HG03575 (cell line): ENCODE measurements around the gene LPIN1.
"Not testable (repeated sequence)": the region's sequence is repeated elsewhere in the genome, so short reads cannot be mapped to it uniquely, and the experiment has no call there.

Experiments
- ATAC-seq: cut with Tn5 transposase; IDR thresholded peaks from one replicate; pipeline ENCODE4 v1.9.1; 2021; ENCODE audit not compliant: unreplicated experiment, insufficient number of reproducible peaks, low FRiP score; ENCODE audit errors: extremely low read depth

Gene LPIN1

GRCh38 chr2:11713815-11714214, 32.6 kb upstream of the LPIN1 start:
- ATAC-seq: no peak

- no peak for ATAC-seq
Observed at GRCh38 chr2:11715987-11716652, 30.3 kb upstream of the LPIN1 start.

GRCh38 chr2:11716689-11717321, 29.6 kb upstream of the LPIN1 start:
- ATAC-seq: no peak

- no peak for ATAC-seq
Observed at GRCh38 chr2:11717623-11718022, 28.8 kb upstream of the LPIN1 start.

GRCh38 chr2:11718606-11719005, 27.8 kb upstream of the LPIN1 start:
- ATAC-seq: no peak

GRCh38 chr2:11719230-11719977, 27.0 kb upstream of the LPIN1 start:
- no peak for ATAC-seq

DNA sequence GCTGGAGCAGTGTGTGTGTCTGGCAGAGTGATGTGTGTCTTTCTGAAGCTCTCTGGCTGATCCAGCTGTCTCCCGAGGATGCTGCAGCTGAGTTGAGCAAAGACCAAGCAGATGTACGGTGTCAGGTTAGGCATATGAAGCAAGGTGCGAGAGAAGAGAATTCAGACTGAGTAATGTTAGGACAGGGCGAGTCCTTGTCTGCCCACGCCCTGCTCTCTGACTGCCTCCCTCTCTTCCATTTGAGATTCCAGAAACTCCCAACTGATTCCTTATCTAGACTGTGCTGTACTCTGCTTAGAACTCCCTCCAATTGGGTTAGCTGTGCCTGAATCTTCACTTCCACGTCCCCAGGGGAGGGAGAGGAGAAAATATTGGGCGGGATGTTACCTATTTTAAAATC, 25.7 kb upstream of the LPIN1 start:
- no peak for ATAC-seq

GRCh38 chr2:11722292-11723060, 24.0 kb upstream of the LPIN1 start:
- ATAC-seq: no peak

GRCh38 chr2:11723061-11723371, 23.4 kb upstream of the LPIN1 start:
- ATAC-seq: no peak

DNA sequence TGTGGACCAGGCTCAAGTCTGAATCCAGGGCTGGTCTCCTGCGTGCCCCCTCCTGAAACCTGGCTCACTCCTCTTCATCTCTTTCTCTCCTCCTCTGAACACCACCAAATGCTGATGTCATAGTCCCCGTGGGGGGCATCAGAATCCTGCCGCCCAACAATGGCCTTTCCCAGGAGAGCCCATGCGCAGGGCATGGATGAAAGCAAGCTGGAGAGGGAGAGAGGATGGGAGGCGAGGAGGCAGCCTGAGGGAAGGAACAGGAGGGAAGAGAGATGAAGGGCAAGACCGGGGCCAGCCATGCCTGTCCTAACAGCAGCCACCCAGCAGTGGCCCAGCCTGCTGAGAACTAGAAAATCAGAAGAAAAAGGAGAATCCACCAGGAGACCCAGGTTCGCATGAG, 22.3 kb upstream of the LPIN1 start:
- no peak for ATAC-seq

DNA sequence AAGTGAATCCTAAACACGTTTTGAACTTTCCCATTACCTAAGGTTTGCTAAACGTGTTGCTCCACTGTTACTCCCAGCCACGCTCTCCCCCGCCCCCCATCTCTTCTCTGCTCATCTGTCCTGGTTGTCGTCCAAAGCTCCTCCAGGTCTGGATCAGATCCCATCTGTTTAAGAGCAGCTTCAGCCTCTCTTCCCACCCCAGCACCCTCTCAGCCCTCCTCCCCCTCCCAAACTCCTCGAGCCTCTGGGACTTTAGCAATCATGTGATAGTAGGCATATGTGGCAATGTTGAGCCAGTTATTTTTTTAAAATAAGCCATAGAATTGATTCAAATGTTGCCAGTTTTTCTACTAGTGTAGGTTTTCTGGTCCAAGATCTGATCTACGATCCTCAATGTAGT, 20.0 kb upstream of the LPIN1 start:
- no peak for ATAC-seq

GRCh38 chr2:11729362-11730212, 16.8 kb upstream of the LPIN1 start:
- no peak for ATAC-seq

GRCh38 chr2:11731214-11731984, 15.0 kb upstream of the LPIN1 start:
- not testable (repeated sequence) for ATAC-seq

GRCh38 chr2:11732587-11732986, 13.8 kb upstream of the LPIN1 start:
- ATAC-seq: no peak

- ATAC-seq: not testable (repeated sequence)
Observed at GRCh38 chr2:11737852-11738251, 8.6 kb upstream of the LPIN1 start.

DNA sequence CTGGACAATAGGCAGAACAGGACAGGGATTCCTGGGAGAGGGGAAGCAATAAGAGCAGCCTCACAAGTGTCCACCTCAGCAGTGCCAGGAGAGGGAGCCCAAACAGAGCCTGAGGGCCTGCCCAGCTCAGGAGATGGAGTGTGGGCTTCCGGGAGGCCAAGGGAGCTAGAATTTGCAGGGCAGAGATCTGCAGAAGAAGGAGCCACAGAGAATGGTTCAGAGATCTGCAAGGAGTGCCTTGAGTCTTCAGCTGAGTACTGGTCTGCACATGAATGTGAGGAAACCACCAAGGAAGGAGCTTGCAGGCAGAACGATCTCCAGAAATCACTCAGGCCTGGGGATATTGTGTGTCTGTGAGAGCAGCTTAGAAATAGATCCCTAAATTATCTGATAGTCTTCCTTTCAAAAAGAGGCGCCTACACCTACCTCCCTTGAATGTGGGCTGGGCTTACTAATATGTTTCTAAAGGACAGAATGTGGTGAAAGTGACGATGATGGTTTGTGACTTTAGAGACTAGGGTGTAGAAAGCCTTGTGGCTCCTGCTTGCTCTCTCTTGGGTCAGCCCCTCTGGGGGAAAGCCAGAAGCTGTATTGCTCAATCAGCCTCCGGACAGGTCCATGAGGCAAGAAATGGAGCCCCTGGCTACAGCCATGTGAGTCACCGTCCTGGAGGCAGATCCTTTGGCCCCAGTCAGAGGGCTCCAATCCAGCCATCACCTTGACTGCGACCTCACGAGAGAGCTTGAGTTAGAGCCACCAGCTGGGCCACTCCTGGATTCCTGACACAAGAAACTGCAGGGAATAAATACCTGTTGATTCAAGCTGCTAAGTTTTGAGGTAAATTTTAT, 7.6 kb upstream of the LPIN1 start:
- ATAC-seq: no peak

- ATAC-seq: no peak
Observed at GRCh38 chr2:11740723-11741122, 5.7 kb upstream of the LPIN1 start.
